Inflammatory macrophage treated with lipopolysaccharide for 1 hour (primary cell): ENCODE results near the gene WFS1.

Experiments
- DNase-seq, 2 donors: peaks; one replicate each; pipeline ENCODE4 v3.0.0-alpha.2; 2020 to 2022

WFS1 gene

DNA sequence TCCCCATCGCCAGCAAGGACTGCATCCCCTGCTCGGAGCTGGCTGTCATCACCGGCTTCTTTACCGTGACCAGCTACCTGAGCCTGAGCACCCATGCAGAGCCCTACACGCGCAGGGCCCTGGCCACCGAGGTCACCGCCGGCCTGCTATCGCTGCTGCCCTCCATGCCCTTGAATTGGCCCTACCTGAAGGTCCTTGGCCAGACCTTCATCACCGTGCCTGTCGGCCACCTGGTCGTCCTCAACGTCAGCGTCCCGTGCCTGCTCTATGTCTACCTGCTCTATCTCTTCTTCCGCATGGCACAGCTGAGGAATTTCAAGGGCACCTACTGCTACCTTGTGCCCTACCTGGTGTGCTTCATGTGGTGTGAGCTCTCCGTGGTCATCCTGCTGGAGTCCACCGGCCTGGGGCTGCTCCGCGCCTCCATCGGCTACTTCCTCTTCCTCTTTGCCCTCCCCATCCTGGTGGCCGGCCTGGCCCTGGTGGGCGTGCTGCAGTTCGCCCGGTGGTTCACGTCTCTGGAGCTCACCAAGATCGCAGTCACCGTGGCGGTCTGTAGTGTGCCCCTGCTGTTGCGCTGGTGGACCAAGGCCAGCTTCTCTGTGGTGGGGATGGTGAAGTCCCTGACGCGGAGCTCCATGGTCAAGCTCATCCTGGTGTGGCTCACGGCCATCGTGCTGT is 31.5 kb downstream of the WFS1 start:
- no peak for DNase-seq

- DNase-seq = no peak
Measured at GRCh38 chr4:6301732-6302442, 32.2 kb downstream of the WFS1 start.

DNA sequence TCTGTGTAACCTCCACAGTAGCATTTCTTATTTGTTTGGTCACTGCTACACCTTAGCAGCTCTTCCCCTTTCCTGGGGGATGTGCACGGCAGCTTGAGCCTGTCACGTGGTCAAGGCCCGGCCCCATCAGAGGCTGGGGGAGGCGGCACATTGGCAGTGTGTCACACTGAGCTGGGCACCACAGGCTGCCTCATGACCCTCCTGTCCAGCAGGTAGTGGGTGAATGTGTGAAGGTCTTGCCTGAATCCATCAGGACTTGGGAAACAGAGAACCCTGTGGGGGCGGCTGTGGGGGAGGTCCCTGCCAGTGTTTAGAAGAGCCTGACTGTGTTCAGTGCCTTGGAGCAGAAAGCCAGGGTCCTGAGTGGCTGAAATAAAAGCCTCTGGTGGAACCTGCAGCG is 33.2 kb downstream of the WFS1 start:
- DNase-seq = no peak

GRCh38 chr4:6303943-6304342 is 34.3 kb downstream of the WFS1 start:
- no peak for DNase-seq

- no peak for DNase-seq
Measured at GRCh38 chr4:6306299-6306698, 36.6 kb downstream of the WFS1 start.

DNA sequence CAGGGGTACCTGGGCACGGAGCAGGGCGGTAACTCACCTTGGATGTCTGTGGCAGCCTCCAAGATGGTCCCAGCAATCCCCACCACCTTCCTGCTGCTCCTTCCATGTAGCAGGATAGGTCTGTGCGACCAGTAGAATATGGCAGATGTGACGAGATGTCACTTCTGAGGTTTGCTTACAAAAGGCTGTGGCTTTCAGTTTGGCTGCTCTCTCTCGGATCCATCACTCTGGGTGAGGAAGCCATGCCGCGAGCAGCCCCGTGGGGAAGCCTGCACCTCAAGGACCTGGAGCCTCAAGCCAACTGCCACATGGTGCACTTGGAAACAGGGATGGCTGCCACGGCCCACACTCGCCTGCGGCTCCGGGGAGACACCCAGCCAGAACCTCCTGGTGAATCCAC is 37.6 kb downstream of the WFS1 start:
- no peak for DNase-seq

DNA sequence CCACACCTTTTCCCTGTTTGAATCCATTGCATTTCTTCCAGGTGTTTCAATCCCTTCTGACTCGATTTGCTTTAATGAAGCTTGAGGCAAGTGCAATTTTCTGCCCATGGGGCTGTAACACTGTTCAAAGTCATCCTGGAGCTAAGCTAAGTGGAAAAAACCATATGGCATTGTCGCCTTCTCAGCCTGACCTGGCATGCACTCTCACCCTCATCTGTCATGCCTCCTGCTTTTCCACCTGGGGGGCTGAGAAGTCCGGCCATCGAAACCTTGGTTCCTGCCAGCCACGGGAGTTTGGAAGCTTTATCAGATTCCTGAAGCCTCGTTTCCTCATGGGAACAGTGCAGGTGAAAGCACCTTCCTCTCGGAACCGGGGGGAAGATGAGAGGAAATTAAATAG is 38.2 kb downstream of the WFS1 start:
- DNase-seq = no peak

GRCh38 chr4:6308899-6309643 is 39.4 kb downstream of the WFS1 start:
- no peak for DNase-seq

DNA sequence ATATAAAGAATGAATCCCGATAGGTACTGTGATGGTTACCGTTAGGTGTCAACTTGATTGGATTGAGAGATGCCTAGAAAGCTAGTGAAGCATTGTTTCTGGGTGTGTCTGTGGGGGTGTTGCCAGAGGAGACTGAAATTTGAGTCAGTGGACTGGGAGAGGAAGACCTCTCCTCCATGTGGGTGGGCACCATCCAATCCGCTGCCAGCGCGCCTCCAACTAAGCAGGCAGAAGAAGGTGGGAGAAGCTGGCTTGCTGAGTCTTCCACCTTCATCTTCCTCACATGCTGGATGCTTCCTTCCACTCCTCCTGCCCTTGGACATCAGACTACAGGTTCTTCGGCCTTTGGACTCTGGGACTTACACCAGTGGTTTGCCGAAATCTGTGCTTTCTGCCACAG is 40.1 kb downstream of the WFS1 start:
- DNase-seq = no peak

DNA sequence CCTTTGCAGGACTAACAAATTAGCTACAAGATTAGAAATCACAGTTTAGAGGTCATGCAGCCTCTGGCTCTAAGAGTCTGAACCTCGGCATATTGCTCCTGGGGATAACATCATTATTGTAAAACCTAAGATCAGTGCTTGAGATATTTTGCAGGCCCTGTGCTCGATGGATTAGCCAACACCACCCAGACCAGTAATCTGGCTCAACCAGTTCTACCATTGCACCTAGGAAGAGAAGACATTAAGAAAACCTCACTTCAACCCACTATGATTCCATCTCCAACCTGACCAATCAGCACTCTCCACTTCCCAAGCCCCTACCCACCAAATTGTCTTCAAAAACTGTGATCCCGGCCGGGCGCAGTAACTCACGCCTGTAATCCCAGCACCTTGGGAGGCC is 43.6 kb downstream of the WFS1 start:
- no peak for DNase-seq

GRCh38 chr4:6316461-6317003 is 46.9 kb downstream of the WFS1 start:
- no peak for DNase-seq

GRCh38 chr4:6318206-6318605 is 48.6 kb downstream of the WFS1 start:
- DNase-seq = no peak

GRCh38 chr4:6319530-6320150 is 50.0 kb downstream of the WFS1 start:
- no peak for DNase-seq

DNA sequence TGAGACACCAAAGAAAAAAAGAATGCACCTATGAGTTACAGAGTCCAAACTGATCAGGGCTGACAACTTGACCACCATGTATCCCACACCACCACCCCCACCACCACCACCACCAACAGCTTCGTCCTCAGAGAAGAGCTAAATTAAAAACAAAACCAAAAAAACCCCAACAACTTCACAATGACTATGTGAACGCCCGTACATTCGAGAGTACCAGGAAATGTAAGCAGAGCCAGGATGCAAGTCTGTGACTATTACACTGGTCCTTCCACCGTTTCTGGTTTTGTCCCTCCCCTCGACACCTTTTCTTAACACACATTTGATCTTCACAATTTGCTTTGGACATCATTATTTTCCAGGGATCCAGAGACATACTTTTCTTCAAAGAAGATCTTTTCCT is 51.0 kb downstream of the WFS1 start:
- DNase-seq = no peak

- no peak for DNase-seq
Measured at GRCh38 chr4:6321361-6321760, 51.7 kb downstream of the WFS1 start.

DNA sequence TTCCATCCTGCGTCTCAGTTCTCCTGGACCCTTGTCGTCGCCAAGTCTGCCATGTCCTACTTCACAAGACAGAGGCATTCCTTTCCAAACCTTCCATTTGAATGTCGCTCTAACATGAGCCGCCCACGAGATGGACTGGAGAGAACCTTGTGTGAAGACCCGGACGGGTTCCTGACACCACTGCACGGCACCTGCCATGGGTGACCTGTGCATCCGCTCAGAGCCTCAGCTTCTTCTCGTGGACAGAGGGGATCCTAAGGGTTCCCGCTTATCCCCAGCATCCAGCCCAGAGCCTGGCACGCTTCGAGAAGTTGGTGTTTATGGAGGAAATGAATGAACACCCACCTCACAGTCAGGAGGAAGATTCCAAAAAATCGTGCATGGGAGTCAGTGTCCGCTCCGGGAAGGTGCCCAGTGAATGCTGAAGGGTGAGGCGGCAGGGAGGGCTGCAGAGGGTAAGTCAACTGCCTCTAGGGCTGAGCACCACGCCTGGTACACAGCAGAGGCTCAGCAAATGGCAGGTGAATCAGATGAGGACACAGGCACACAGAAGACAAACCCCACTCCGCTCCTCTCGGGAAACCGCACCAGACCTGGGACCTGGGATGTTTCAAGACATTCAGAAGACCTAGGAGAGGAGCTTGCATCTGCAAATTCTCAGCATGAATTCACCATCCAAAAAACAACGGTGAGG is 52.6 kb downstream of the WFS1 start:
- DNase-seq = no peak

- no peak for DNase-seq
Measured at GRCh38 chr4:6322761-6323566, 53.3 kb downstream of the WFS1 start.

- no peak for DNase-seq
Measured at GRCh38 chr4:6324461-6324998, 54.9 kb downstream of the WFS1 start.

- DNase-seq = no peak
Measured at GRCh38 chr4:6324999-6325787, 55.5 kb downstream of the WFS1 start.

- DNase-seq = no peak
Measured at GRCh38 chr4:6325788-6326290, 56.2 kb downstream of the WFS1 start.
